Lower lobe of right lung (tissue), 2 donors: Measurements from ENCODE around the gene C1GALT1C1L. TPM values are rescaled to one million over a fixed set of nuclear protein-coding genes. Genes with fewer than 3 reads are reported as not detected.

Experiments used
- ATAC-seq, 2 donors: fragments of 200-7000 bp; cut with Tn5 transposase; one replicate each; pipeline ENCODE4 v1.9.1; 2020 to 2022; ENCODE audit warnings: mild to moderate bottlenecking in 2 of 2, moderate library complexity in 2 of 2
- DNase-seq: peaks from one replicate; pipeline ENCODE4 v3.0.0-alpha.2; 2020
- H3K27ac ChIP-seq: fragments of 200-600 bp; one replicate; pipeline ENCODE4 v1.8.0; 2022
- H3K27me3 ChIP-seq: fragments of 200-600 bp; one replicate; pipeline ENCODE4 v1.8.0; 2022; ENCODE audit warnings: low read depth
- H3K36me3 ChIP-seq: fragments of 200-600 bp; one replicate; pipeline ENCODE4 v1.8.0; 2022; ENCODE audit warnings: mild to moderate bottlenecking
- H3K4me1 ChIP-seq: fragments of 200-600 bp; one replicate; pipeline ENCODE4 v1.8.0; 2022
- H3K4me3 ChIP-seq: fragments of 200-600 bp; one replicate; pipeline ENCODE4 v1.8.0; 2022; ENCODE audit warnings: mild to moderate bottlenecking
- H3K9me3 ChIP-seq: fragments of 200-600 bp; one replicate; pipeline ENCODE4 v1.8.0; 2022
- intact Hi-C: fragments of 100-400 bp; cut with DNase I; formaldehyde crosslinking; loops from one replicate; pipeline ENCODE4 v1.11.0; 2022
- total RNA-seq: library from RNA; stranded (reverse); fragmentation: NEBNext Ultra II Directional; extraction: Animal tissue kit (Norgen Biotek cat#: 25700); gene quantifications from one replicate; pipeline ENCODE4 v1.2.1, GENCODE V29; 2021
- TF ChIP-seq, protein P1 (sequence below): fragments of 200-600 bp; IDR thresholded peaks from one replicate; pipeline ENCODE4 v1.8.0; 2022; ENCODE audit warnings: antibody characterized with exemption, mild to moderate bottlenecking
- donor health status: DM: no; HTN: yes; CAD: no; lungs with severe emphysema.

The C1GALT1C1L gene
- total RNA-seq, 1 donor from 2014 or later: 0.44 TPM

- DNase-seq: no peak
- Histone ChIP-seq H3K4me1 (peaks cover 17% of the 10 kb centered on the region), H3K4me3 (no peak overlapping the region), H3K27ac (no peak overlapping the region), H3K9me3 (no peaks in the 10 kb centered on the region), H3K27me3 (peaks cover 12% of the 10 kb centered on the region), H3K36me3 (no peaks in the 10 kb centered on the region)
- ATAC-seq: no peak
- TF ChIP-seq, protein P1, sequence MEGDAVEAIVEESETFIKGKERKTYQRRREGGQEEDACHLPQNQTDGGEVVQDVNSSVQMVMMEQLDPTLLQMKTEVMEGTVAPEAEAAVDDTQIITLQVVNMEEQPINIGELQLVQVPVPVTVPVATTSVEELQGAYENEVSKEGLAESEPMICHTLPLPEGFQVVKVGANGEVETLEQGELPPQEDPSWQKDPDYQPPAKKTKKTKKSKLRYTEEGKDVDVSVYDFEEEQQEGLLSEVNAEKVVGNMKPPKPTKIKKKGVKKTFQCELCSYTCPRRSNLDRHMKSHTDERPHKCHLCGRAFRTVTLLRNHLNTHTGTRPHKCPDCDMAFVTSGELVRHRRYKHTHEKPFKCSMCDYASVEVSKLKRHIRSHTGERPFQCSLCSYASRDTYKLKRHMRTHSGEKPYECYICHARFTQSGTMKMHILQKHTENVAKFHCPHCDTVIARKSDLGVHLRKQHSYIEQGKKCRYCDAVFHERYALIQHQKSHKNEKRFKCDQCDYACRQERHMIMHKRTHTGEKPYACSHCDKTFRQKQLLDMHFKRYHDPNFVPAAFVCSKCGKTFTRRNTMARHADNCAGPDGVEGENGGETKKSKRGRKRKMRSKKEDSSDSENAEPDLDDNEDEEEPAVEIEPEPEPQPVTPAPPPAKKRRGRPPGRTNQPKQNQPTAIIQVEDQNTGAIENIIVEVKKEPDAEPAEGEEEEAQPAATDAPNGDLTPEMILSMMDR: no peak
- intact Hi-C loops: no loop called here
Measured at GRCh38 chr2:43634604-43635306, 41.5 kb downstream of the C1GALT1C1L start.

DNA sequence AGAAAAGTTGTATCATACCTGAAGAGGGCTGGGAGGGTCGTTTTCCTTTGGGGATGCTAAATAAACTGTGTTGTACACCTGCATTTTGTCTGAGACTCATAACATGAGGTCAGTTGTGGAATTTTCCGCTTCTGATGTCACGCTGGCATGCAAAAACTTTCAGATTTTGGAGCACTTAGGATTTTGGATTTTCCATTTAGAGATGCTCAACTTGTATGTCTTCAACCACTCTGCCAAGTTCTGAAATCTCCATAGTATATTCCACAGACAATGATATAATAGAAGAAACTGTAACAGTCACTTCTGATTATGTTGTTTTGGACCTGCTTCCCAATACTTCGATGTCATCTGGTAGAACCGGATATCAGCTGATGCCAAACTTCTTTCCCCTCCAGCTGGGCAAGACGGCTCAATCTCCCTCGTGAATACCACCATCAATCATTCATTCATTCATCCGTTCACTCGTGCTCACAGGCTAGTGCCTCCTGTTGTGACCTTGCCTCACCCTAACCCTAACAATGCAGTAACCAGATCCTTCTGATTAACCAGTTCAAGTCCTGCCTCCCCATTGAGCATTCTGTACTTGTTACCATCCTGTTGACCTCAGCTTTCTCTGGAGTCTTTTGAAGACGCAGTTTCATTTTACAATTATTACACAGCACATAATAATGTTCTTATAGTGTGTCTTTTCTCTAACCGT lies 44.5 kb downstream of the C1GALT1C1L start:
- H3K36me3 ChIP-seq: no peaks in the 10 kb centered on the region
- TF ChIP-seq, protein P1: no peak
- no peak for DNase-seq
- H3K4me1 ChIP-seq: peaks cover 4% of the 10 kb centered on the region
- H3K27ac ChIP-seq: no peak overlapping the region
- H3K4me3 ChIP-seq: no peak overlapping the region
- peaks cover 3% of the 10 kb centered on the region for H3K27me3 ChIP-seq
- intact Hi-C loops: no loop called here
- ATAC-seq: no peak
- no peaks in the 10 kb centered on the region for H3K9me3 ChIP-seq

Other genes starting within 250 kb of the C1GALT1C1L start
- 41.2 TPM for gene THADA, start 80.4 kb downstream of the C1GALT1C1L start, total RNA-seq
- 42.0 TPM for gene PLEKHH2, start 39.2 kb downstream of the C1GALT1C1L start, total RNA-seq
- 22.7 TPM for gene DYNC2LI1, start 97.6 kb upstream of the C1GALT1C1L start, total RNA-seq
- gene ABCG5, start 162.4 kb upstream of the C1GALT1C1L start, total RNA-seq: not detected
- gene ABCG8, start 162.5 kb upstream of the C1GALT1C1L start, total RNA-seq: not detected